ENCODE results near the gene KRTAP10-7.

GRCh38 chr21:44628707-44629391, 28.5 kb downstream of the KRTAP10-7 start:
- no peak for TF ChIP-seq EZH2 (IDR thresholded peaks at IDR 0.05; ENCODE audit: borderline replicate concordance, low read length)
- TF ChIP-seq, protein P1, sequence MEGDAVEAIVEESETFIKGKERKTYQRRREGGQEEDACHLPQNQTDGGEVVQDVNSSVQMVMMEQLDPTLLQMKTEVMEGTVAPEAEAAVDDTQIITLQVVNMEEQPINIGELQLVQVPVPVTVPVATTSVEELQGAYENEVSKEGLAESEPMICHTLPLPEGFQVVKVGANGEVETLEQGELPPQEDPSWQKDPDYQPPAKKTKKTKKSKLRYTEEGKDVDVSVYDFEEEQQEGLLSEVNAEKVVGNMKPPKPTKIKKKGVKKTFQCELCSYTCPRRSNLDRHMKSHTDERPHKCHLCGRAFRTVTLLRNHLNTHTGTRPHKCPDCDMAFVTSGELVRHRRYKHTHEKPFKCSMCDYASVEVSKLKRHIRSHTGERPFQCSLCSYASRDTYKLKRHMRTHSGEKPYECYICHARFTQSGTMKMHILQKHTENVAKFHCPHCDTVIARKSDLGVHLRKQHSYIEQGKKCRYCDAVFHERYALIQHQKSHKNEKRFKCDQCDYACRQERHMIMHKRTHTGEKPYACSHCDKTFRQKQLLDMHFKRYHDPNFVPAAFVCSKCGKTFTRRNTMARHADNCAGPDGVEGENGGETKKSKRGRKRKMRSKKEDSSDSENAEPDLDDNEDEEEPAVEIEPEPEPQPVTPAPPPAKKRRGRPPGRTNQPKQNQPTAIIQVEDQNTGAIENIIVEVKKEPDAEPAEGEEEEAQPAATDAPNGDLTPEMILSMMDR (conservative IDR thresholded peaks at IDR 0.05 in 1 of 2, IDR thresholded peaks at IDR 0.05 in 1 of 2; ENCODE audit: extremely low read depth in 1 of 2, insufficient read depth in 1 of 2, low read depth in 1 of 2, low read length in 2 of 2), result no peak

Data from mammary epithelial cell (primary cell).